ENCODE results near the gene ZRSR2. TPM values are rescaled to one million over a fixed set of nuclear protein-coding genes. Genes with fewer than 3 reads are reported as not detected.
A peak's percentile ranks its signal among the peaks of the same experiment; 100 is the strongest.

ZRSR2 gene
- total RNA-seq, 4 donors from 2014 or later, result 5.3 to 263 (median 12.4) TPM; not detected in 1

DNA sequence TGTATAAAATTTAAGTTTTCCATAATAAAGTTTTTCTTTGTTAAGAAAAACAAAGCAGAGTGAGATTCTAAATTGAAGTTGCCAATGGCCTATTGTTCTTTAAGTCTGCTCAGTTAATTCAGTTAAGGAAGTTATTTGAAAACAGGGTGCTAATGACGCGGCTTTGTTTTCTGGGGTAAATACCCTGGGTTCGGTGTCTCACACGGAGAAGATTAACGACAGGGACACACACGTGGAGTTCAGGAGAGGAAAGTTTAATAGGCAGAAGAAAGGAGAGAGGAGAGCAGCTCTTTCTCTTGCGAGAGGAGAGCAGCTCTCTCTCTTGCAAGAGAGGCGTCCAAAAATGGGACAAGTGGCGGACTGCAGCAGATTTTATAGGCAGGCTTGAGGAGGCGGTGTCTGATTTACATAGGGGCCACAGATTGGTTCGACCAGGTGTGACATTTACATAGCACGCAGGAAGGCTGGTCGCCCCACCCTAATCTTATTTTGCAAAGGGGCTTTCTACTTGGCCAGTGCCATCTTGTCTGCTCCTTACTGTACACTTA, 42.6 kb upstream of the ZRSR2 start:
- TF ChIP-seq, protein P1, sequence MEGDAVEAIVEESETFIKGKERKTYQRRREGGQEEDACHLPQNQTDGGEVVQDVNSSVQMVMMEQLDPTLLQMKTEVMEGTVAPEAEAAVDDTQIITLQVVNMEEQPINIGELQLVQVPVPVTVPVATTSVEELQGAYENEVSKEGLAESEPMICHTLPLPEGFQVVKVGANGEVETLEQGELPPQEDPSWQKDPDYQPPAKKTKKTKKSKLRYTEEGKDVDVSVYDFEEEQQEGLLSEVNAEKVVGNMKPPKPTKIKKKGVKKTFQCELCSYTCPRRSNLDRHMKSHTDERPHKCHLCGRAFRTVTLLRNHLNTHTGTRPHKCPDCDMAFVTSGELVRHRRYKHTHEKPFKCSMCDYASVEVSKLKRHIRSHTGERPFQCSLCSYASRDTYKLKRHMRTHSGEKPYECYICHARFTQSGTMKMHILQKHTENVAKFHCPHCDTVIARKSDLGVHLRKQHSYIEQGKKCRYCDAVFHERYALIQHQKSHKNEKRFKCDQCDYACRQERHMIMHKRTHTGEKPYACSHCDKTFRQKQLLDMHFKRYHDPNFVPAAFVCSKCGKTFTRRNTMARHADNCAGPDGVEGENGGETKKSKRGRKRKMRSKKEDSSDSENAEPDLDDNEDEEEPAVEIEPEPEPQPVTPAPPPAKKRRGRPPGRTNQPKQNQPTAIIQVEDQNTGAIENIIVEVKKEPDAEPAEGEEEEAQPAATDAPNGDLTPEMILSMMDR (IDR thresholded peaks at IDR 0.05), result no peak
- no peak for TF ChIP-seq POLR2A (IDR thresholded peaks at IDR 0.05)
- no peak for TF ChIP-seq POLR2AphosphoS5 (IDR thresholded peaks at IDR 0.05)
- TF ChIP-seq EP300 (IDR thresholded peaks at IDR 0.05; ENCODE audit: low read depth), result no peak
- DNase-seq, result no peak
- Histone ChIP-seq H3K36me3 (no peaks in the 10 kb centered on the region), H3K27ac (no peak overlapping the region), H3K4me3 (no peak overlapping the region), H3K27me3 (no peaks in the 10 kb centered on the region), H3K4me1 (peaks cover 0 to 25% (median 6%) of the 10 kb centered on the region in 4 donors), H3K9me3 (no peaks in the 10 kb centered on the region)
- in situ Hi-C loops (cut with MboI; ENCODE audit: low pct_ligation_motif_present in 1 of 4, low pct_unique_long_range_greater_than_20kb in 1 of 4, low sequenced_read_pairs in 3 of 4) (no loop called here), intact Hi-C loops (cut with DNase I; ENCODE audit: low total_unique reads) (no loop called here)
- WGBS, 2 donors (ENCODE audit: low coverage in 1 of 2), result 92 to 100% methylated on average over 3 to 13 of the region's 13 CpGs

- H3K9me3 ChIP-seq, result no peaks in the 10 kb centered on the region
- no peaks in the 10 kb centered on the region for H3K27me3 ChIP-seq
- no peak for DNase-seq
- intact Hi-C loops (cut with DNase I; ENCODE audit: low total_unique reads) (no loop called here), in situ Hi-C loops (cut with MboI; ENCODE audit: low pct_ligation_motif_present in 1 of 4, low pct_unique_long_range_greater_than_20kb in 1 of 4, low sequenced_read_pairs in 3 of 4) (no loop called here)
- no peak overlapping the region for H3K4me3 ChIP-seq
- TF ChIP-seq EP300 (IDR thresholded peaks at IDR 0.05; ENCODE audit: low read depth) (no peak), POLR2AphosphoS5 (IDR thresholded peaks at IDR 0.05) (no peak), POLR2A (IDR thresholded peaks at IDR 0.05) (no peak)
- TF ChIP-seq, protein P1 (IDR thresholded peaks at IDR 0.05), result no peak
- H3K36me3 ChIP-seq, result no peaks in the 10 kb centered on the region
- peak overlapping the region in 2 of 4 donors; percentile 71 for H3K27ac ChIP-seq
- 90% methylated on average over 3 of the region's 3 CpGs; no CpG with 5 or more reads in 1 of the 2 donors for WGBS, 2 donors (ENCODE audit: low coverage in 1 of 2)
- peaks cover 0 to 25% (median 6%) of the 10 kb centered on the region in 4 donors for H3K4me1 ChIP-seq
Observed at GRCh38 chrX:15748841-15749240, 41.4 kb upstream of the ZRSR2 start.

GRCh38 chrX:15749642-15750610, 40.4 kb upstream of the ZRSR2 start:
- in situ Hi-C loops (cut with MboI; ENCODE audit: low pct_ligation_motif_present in 1 of 4, low pct_unique_long_range_greater_than_20kb in 1 of 4, low sequenced_read_pairs in 3 of 4), result no loop called here
- Histone ChIP-seq H3K9me3 (no peaks in the 10 kb centered on the region), H3K36me3 (no peaks in the 10 kb centered on the region), H3K27ac (peak overlapping the region; percentile 71 to 79 (median 72)), H3K4me3 (no peak overlapping the region), H3K4me1 (peaks cover 0 to 25% (median 6%) of the 10 kb centered on the region in 4 donors), H3K27me3 (no peaks in the 10 kb centered on the region)
- intact Hi-C loops (cut with DNase I; ENCODE audit: low total_unique reads), result no loop called here
- peak; percentile 23 for DNase-seq
- TF ChIP-seq POLR2A (IDR thresholded peaks at IDR 0.05) (no peak), EP300 (IDR thresholded peaks at IDR 0.05; ENCODE audit: low read depth) (no peak), POLR2AphosphoS5 (IDR thresholded peaks at IDR 0.05) (no peak)
- TF ChIP-seq, protein P1 (IDR thresholded peaks at IDR 0.05), result no peak
- 17 to 62% methylated on average over 1 to 7 of the region's 7 CpGs for WGBS, 2 donors (ENCODE audit: low coverage in 1 of 2)

DNA sequence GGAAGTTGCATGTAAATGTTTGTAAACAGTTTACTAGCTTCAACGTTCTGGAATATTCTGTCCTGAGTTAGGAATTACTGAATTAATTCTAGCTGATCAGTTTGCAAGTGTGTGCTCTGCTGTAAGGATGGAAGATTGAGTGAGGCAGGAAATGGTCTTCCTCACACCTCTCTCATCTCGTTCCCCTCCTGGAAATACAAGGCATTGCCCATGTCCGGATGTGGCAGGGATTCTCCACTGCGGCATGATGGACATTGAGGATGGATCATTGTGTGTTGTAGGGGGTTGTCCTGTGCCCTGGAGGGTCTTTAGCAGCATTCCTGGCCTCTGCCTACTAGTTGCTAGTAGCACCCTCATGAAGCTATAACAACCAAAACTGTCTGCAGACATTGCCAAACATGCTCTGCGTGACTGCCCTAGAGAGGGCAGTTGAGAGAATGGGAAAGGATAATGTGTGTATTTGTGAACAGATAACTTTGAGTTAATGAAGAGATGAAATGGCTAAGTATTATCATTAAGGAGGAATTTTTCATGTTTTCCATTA, 39.6 kb upstream of the ZRSR2 start:
- 54 to 60% methylated on average over 3 to 5 of the region's 5 CpGs for WGBS, 2 donors (ENCODE audit: low coverage in 1 of 2)
- peak overlapping the region; percentile 71 to 79 (median 72) for H3K27ac ChIP-seq
- no peaks in the 10 kb centered on the region for H3K36me3 ChIP-seq
- no peak for DNase-seq
- H3K9me3 ChIP-seq, result no peaks in the 10 kb centered on the region
- no peak overlapping the region for H3K4me3 ChIP-seq
- peaks cover 0 to 25% (median 6%) of the 10 kb centered on the region in 4 donors for H3K4me1 ChIP-seq
- H3K27me3 ChIP-seq, result no peaks in the 10 kb centered on the region
- in situ Hi-C loops (cut with MboI; ENCODE audit: low pct_ligation_motif_present in 1 of 4, low pct_unique_long_range_greater_than_20kb in 1 of 4, low sequenced_read_pairs in 3 of 4) (no loop called here), intact Hi-C loops (cut with DNase I; ENCODE audit: low total_unique reads) (no loop called here)
- TF ChIP-seq EP300 (IDR thresholded peaks at IDR 0.05; ENCODE audit: low read depth), result no peak
- TF ChIP-seq POLR2AphosphoS5 (IDR thresholded peaks at IDR 0.05), result no peak
- TF ChIP-seq POLR2A (IDR thresholded peaks at IDR 0.05), result no peak
- TF ChIP-seq, protein P1 (IDR thresholded peaks at IDR 0.05), result no peak
